Measurements from ENCODE around the gene GJA4.

GJA4 gene

DNA sequence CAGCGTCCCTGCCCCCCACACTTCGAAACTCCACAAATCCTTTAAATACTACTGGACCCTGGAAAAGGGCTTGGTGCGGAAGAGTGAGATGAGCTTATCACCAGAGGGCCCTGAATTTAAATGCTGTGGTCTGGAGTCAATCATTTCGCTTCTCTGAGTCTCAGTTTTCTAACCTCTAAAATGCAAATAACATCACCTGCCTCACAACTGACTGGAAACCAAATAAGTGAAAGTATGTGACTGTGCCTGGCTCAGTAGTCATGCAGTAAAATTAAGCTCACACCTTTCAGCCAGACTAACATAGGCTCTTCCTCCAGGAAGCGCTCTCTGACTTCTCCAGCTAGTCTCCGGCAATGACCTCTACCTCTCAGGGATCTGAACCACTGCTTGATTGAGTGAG is 4.2 kb downstream of the GJA4 start:
- no peak overlapping the region for H3K4me3 ChIP-seq (replicated peaks; ENCODE audit: insufficient read depth, low read length)
- H3K27me3 ChIP-seq (ENCODE audit: insufficient read depth, poor library complexity, severe bottlenecking) = peaks cover 10% of the 10 kb centered on the region
- no peak for DNase-seq (ENCODE audit: low read depth in 1 of 2, low spot score in 1 of 2)
- TF ChIP-seq GABPA (IDR thresholded peaks at IDR 0.05; ENCODE audit: low read depth) (no peak), SPI1 (IDR thresholded peaks at IDR 0.05; ENCODE audit: borderline replicate concordance, low read depth) (no peak), REST (IDR thresholded peaks at IDR 0.05; ENCODE audit: insufficient replicate concordance, low read depth) (no peak), CTCF (IDR thresholded peaks at IDR 0.05; ENCODE audit: insufficient read depth, low read length) (no peak), POLR2AphosphoS5 (IDR thresholded peaks at IDR 0.05; ENCODE audit: low read depth) (no peak)
- no peak overlapping the region for H3K27ac ChIP-seq (replicated peaks)

DNA sequence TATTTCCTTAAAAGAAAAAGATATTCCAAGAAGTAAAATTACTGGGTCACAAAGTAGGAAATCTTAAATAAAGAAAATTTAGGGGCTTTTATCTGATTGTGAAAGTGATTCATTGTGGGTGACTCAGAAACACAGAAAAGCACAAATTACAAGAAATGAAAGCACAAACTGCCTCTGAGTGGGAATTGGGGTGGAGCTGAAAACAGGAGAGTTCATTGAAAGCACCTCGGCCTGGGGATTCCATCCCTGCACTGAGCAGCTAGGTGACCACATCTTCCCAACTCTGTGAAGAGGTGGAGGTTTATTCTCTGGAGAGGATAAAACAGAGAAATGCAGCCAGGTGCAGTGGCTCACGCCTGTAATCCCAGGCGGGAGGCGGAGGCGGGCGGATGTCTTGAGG is 7.4 kb downstream of the GJA4 start:
- DNase-seq (ENCODE audit: low read depth in 1 of 2, low spot score in 1 of 2) = no peak
- H3K27me3 ChIP-seq (ENCODE audit: insufficient read depth, poor library complexity, severe bottlenecking) = peaks cover 3% of the 10 kb centered on the region
- H3K27ac ChIP-seq (replicated peaks) = no peak overlapping the region
- no peak for TF ChIP-seq CTCF (IDR thresholded peaks at IDR 0.05; ENCODE audit: insufficient read depth, low read length)
- TF ChIP-seq REST (IDR thresholded peaks at IDR 0.05; ENCODE audit: insufficient replicate concordance, low read depth) = no peak
- no peak for TF ChIP-seq POLR2AphosphoS5 (IDR thresholded peaks at IDR 0.05; ENCODE audit: low read depth)
- no peak for TF ChIP-seq SPI1 (IDR thresholded peaks at IDR 0.05; ENCODE audit: borderline replicate concordance, low read depth)
- TF ChIP-seq GABPA (IDR thresholded peaks at IDR 0.05; ENCODE audit: low read depth) = no peak
- H3K4me3 ChIP-seq (replicated peaks; ENCODE audit: insufficient read depth, low read length) = no peak overlapping the region

DNA sequence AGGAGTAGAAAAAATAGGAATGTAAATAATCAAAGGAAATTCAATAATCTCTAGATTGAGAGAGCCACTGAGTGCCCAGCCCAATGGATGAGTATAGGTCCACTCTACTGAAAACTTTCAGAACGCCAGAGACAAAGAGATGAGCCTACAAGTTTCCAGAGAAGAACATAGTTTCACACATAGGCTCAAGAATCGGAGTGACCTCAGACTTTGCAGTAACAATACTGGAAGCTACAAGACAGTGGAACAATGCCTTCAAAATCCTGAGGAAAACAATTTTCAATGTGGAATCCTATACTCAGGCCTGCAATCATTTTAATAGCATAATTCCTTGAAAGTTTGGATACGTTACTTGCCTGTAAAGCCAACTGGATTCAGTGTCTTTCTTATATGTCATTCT is 11.0 kb downstream of the GJA4 start:
- Histone ChIP-seq H3K4me3 (replicated peaks; ENCODE audit: insufficient read depth, low read length) (no peak overlapping the region), H3K27me3 (ENCODE audit: insufficient read depth, poor library complexity, severe bottlenecking) (peaks cover 3% of the 10 kb centered on the region), H3K27ac (replicated peaks) (no peak overlapping the region)
- TF ChIP-seq CTCF (IDR thresholded peaks at IDR 0.05; ENCODE audit: insufficient read depth, low read length) (no peak), SPI1 (IDR thresholded peaks at IDR 0.05; ENCODE audit: borderline replicate concordance, low read depth) (no peak), GABPA (IDR thresholded peaks at IDR 0.05; ENCODE audit: low read depth) (no peak), POLR2AphosphoS5 (IDR thresholded peaks at IDR 0.05; ENCODE audit: low read depth) (no peak), REST (IDR thresholded peaks at IDR 0.05; ENCODE audit: insufficient replicate concordance, low read depth) (no peak)
- no peak for DNase-seq (ENCODE audit: low read depth in 1 of 2, low spot score in 1 of 2)

Measured in HL-60 (cell line).